GM06990 (cell line): ENCODE results near the gene KATNAL1.
A peak's percentile ranks its signal among the peaks of the same experiment; 100 is the strongest.

ENCODE experiments used
- DNase-seq: peaks from one replicate; pipeline ENCODE4 v3.0.0-alpha.2; 2011; ENCODE audit not compliant: insufficient read length; ENCODE audit errors: extremely low read depth
- H3K27me3 ChIP-seq: replicated peaks from 2 replicates; pipeline ENCODE4 v1.6.0; 2011; ENCODE audit warnings: low read length; ENCODE audit not compliant: control insufficient read depth, insufficient read depth
- H3K36me3 ChIP-seq: 2 replicates; pipeline ENCODE4 v1.5.1; 2011; ENCODE audit warnings: low read length; ENCODE audit not compliant: control insufficient read depth, insufficient read depth
- H3K4me3 ChIP-seq: replicated peaks from 2 replicates; pipeline ENCODE4 v1.5.1; 2011; ENCODE audit warnings: low read depth, mild to moderate bottlenecking, control low read depth, low read length
- TF ChIP-seq, protein P1 (sequence below): IDR thresholded peaks from 2 replicates; pipeline ENCODE4 v1.5.1; 2011; ENCODE audit warnings: low read length, control low read depth, mild to moderate bottlenecking, inconsistent platforms; ENCODE audit not compliant: insufficient read depth, poor library complexity, severe bottlenecking

The KATNAL1 gene

GRCh38 chr13:30193279-30194234 lies 113.8 kb downstream of the KATNAL1 start:
- Histone ChIP-seq H3K36me3 (no peaks in the 10 kb centered on the region), H3K27me3 (no peaks in the 10 kb centered on the region), H3K4me3 (no peak overlapping the region)
- TF ChIP-seq, protein P1, sequence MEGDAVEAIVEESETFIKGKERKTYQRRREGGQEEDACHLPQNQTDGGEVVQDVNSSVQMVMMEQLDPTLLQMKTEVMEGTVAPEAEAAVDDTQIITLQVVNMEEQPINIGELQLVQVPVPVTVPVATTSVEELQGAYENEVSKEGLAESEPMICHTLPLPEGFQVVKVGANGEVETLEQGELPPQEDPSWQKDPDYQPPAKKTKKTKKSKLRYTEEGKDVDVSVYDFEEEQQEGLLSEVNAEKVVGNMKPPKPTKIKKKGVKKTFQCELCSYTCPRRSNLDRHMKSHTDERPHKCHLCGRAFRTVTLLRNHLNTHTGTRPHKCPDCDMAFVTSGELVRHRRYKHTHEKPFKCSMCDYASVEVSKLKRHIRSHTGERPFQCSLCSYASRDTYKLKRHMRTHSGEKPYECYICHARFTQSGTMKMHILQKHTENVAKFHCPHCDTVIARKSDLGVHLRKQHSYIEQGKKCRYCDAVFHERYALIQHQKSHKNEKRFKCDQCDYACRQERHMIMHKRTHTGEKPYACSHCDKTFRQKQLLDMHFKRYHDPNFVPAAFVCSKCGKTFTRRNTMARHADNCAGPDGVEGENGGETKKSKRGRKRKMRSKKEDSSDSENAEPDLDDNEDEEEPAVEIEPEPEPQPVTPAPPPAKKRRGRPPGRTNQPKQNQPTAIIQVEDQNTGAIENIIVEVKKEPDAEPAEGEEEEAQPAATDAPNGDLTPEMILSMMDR = no peak
- peak; percentile 41 for DNase-seq

DNA sequence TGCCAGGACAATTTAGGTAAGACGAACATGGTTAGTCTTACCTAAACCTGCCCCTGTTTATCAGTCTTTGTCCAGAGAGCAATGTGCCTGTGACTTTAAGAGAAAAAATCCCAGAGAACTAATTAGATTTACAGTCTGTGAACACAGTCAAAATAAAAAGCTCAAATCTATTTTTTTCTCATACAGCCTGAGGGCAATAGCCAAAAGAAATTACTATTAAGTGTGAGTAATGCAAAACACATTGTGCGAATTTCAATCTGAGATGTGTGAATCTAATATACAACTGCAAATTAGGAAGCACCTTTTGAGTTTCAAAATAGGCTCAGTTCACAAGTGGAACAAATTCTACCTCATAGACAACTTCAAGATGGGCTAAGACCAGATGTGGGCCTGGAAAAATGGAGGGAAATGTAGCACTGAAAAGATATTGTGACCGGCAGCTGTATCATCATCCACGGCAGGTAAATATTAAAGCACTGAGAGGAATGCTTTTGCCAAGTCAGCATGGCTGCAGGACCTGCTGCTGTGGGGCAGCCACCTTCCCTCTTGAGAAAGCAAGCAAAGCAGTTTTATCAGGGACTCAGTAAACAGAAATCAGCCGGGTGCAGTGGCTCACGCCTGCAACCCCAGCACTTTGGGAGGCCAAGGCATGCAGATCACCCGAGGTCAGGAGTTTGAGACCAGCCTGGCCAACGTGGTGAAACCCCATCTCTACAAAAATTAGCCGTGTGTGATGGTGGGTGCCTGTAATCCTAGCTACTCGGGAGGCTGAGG lies 114.8 kb downstream of the KATNAL1 start:
- H3K27me3 ChIP-seq = no peaks in the 10 kb centered on the region
- DNase-seq = no peak
- H3K36me3 ChIP-seq = no peaks in the 10 kb centered on the region
- H3K4me3 ChIP-seq = no peak overlapping the region
- TF ChIP-seq, protein P1 = no peak

- DNase-seq = no peak
- TF ChIP-seq, protein P1 = no peak
Measured at GRCh38 chr13:30191491-30192100, 115.8 kb downstream of the KATNAL1 start.

DNA sequence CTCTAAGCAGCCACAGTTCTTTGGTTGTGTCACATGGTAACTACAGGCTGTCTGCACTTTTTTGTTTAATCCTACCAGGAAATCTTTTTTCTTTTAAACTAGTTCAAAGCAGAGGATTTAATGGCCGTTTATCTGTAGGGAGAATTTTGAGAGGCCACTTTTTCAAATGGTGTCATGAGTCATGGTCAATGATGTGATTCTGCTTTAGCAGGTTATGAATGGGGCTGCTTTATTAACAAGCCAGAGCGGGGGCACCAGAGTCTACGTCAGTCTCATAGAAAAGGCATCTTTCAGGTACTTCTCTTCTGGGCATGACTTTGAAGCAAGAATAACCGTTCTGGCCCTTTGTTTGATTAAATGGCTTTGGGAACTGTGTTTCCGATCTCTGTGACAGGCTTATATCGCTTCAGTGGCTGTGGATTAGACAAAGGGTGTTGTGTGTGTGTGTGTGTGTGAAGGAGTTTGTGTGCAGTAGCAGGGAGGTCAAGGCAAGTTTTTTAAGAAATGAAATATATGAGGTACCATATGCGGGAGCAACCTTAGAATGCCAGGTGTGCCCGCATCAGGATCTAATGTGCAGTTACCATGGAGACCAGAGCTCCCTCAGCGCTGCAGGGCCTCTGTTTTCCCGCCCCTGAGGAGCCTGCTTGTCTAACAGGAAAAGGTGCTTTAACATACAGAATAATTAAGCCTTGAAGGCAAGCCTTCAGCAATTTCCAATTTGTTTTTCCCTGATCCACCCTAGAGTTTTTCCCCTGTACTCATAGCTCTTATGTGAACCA lies 120.5 kb downstream of the KATNAL1 start:
- DNase-seq = no peak
- TF ChIP-seq, protein P1 = no peak
- no peaks in the 10 kb centered on the region for H3K36me3 ChIP-seq
- no peak overlapping the region for H3K4me3 ChIP-seq
- H3K27me3 ChIP-seq = no peaks in the 10 kb centered on the region

More at GRCh38 chr13:30191491-30192100, 115.8 kb downstream of the KATNAL1 start:
- no peaks in the 10 kb centered on the region for H3K27me3 ChIP-seq
- no peak overlapping the region for H3K4me3 ChIP-seq
- H3K36me3 ChIP-seq = no peaks in the 10 kb centered on the region
